SK-N-DZ (cell line): Measurements from ENCODE around the gene DSCAML1.

Experiments used
- DNase-seq: peaks from one replicate; pipeline ENCODE4 v3.0.0-alpha.2; 2015; ENCODE audit warnings: low spot score

The DSCAML1 gene

GRCh38 chr11:117497206-117497951 lies 299.6 kb downstream of the DSCAML1 start:
- DNase-seq = no peak

DNA sequence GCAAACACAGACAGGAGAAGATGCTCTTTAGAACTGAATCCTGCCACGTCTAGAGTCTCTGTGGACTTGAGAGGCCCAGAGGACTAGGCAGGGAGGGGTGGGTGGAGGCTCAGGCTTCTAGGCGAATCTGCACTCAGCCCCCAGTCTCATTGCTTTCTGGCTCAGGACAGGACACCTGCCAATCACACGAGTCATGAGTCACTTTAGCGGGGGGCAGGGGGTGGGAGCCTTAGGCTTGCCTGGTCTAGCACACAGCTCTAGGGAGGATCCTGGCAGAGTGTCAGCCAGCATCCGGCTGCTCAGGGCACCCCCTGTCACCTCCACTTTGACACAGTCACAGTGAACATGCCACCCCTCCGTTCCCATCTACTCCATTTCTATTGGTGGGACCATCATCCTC lies 301.7 kb downstream of the DSCAML1 start:
- DNase-seq = no peak

- peak; percentile 89 for DNase-seq
These were observed 304.3 kb downstream of the DSCAML1 start for GRCh38 chr11:117492578-117493251.

- DNase-seq = no peak
These were observed 306.1 kb downstream of the DSCAML1 start for GRCh38 chr11:117490911-117491310.

DNA sequence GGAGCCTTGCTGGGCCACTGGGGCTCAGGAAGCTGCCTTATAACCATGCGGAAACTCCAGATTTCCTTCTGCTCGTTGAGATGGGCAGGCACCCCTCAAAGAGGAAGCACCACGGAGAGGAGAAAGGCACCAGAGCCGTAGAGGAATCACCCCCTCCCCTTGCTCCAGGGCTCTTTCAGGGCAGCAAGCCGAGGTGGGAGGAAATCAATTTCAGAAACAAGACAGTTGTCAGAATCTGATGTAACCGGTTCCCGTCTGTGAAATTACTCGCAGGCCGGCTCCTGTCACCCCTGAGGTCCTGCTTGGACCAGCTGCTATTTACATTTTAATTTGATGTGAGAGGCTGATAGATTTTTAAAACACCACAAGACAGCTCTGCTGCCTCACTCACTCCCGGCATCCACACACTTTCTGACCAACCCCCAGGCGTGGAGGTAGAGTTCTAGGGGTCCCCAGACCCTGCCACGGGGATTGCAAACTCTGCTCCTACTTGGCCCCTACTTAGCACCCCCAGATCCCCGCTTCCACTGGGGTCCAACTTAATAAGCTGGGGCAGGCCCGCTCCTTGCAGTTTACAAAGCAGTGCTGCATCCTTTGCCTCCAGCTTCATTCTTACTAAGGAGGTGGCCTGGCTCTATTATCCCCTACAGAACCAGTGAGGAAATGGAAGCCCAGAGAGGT lies 306.9 kb downstream of the DSCAML1 start:
- DNase-seq = peak; percentile 40

GRCh38 chr11:117488996-117489952 lies 307.7 kb downstream of the DSCAML1 start:
- DNase-seq = peak; percentile 75

- DNase-seq = no peak
These were observed 311.0 kb downstream of the DSCAML1 start for GRCh38 chr11:117486059-117486458.

DNA sequence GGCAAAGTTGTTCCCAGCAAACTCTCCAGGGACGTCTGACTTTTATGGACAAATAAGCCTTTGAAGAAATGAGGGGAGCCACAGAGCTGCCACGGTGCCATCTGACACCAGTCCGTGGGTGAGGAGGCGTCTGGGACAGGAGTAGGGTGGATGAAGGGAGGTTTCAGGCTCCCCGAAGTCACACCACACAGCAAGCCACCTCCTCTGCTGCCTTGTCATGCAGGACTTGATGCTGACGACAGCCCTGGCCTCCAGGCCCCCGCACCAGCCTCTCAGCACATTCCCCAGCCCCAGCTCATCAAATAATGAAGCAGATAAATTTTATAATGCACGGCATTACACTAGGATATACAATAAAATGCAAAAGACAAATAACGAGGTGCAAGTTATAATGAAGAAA lies 312.9 kb downstream of the DSCAML1 start:
- DNase-seq = no peak

- DNase-seq = no peak
These were observed 313.6 kb downstream of the DSCAML1 start for GRCh38 chr11:117483372-117483771.

DNA sequence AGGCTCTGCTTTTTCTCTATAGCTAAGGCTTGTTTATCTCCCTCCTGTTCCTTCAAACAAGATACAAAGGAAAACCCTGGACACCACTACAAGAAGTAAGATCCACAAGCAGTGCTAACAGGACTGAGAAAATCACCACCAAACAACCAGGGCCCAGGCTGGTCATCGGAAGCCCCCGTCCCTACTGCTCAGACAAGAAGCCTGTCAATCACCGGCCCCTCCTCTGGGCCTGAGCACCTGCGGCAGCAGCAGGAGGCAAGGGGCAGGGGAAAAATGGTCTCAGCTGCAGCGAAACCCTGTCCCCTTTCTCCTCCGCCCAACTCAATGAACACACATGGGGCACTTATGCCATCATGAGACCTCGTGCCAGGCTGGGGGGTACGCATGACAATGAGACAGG lies 314.1 kb downstream of the DSCAML1 start:
- no peak for DNase-seq

GRCh38 chr11:117481885-117482284 lies 315.1 kb downstream of the DSCAML1 start:
- DNase-seq = no peak

DNA sequence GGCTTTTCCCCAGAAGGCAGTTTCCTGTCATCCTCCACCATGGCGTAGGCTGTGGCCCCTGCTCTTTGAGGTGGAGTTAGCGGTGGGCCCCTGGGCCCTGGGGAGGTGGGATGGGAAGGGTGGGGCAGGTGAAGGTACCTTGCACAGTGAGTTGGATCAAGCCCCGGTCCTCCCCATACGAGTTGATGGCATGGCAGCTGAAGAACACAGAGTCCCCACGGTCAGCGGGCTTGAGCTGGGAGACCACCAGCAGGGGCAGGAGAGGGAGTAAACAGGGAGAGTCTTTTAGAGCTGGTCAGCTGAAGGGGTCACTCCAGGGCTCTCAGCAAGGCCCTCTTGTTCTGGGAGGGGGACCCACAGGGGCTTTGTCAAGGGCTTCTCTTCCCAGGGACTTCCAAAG lies 316.0 kb downstream of the DSCAML1 start:
- no peak for DNase-seq

- DNase-seq = no peak
These were observed 316.8 kb downstream of the DSCAML1 start for GRCh38 chr11:117480221-117480620.

DNA sequence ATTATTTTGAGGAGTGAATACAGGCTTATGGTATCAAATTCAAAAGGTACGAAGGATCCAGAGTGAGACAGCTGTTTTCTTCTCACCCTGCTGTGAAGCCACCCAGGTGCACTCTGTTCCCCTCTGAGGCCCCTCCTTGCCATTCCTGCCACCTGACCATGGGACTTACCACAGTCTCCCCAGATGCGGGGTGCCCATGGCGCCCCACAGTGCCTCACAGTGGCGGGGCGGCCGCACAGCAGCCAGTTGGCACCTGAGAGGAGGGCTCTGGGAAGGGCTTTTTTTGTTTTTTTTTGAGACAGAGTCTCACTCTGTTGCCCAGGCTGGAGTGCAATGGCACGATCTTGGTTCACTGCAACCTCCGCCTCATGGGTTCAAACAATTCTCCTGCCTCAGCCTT lies 317.6 kb downstream of the DSCAML1 start:
- DNase-seq = no peak

DNA sequence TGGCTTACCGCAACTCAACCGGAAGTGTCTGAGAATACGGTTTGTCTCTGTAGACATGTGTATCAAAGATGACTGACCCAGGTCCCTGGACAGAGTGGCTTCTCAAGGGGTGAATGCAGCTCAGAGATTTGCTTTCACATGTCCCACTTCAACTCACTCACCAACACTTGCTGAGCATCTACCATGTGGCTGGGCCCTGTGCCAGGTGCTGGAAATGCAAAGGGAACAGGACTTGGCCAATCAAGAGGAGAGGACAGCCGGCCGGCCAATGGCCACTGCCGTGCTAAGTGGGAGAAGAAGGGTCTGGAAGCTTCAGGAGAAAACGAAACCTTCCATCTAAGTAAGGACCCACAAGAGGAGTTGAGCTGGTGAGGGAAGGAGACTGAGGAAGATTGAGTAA lies 318.1 kb downstream of the DSCAML1 start:
- no peak for DNase-seq

- no peak for DNase-seq
These were observed 318.7 kb downstream of the DSCAML1 start for GRCh38 chr11:117478126-117478860.

DNA sequence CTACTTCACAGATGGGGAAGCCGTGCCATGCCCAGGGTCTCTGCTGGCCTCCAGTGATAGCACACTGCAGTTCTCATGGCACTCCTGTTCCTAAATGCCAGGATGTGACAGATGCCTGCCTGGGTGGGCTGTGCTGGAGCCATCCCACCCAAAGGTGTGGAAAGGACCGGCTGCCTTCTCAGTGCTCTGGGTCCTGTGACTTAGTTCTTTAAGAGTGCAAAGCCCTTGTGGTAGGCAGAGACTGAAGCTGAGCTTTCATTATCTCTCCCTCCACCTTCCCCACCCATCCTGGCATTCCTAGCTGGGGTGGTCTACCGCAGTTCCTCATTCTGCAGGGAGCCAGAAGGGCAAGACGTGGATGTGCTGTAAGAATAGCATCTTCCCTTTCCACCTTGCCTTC lies 319.3 kb downstream of the DSCAML1 start:
- DNase-seq = no peak

GRCh38 chr11:117476531-117477142 lies 320.4 kb downstream of the DSCAML1 start:
- no peak for DNase-seq

- DNase-seq = no peak
These were observed 321.1 kb downstream of the DSCAML1 start for GRCh38 chr11:117475716-117476530.
